Psoas muscle (tissue), 8 donors: Measurements from ENCODE around the gene CD63. TPM values are rescaled to one million over a fixed set of nuclear protein-coding genes. Genes with fewer than 3 reads are reported as not detected.
A peak's percentile ranks its signal among the peaks of the same experiment; 100 is the strongest.

Source experiments
- ATAC-seq, 4 donors: fragments of 200-7000 bp; cut with Tn5 transposase; one replicate each; pipeline ENCODE4 v1.9.1; 2020; ENCODE audit warnings: moderate library complexity in 3 of 4, mild to moderate bottlenecking in 2 of 4
- DNase-seq, 2 donors: peaks; one replicate each; pipeline ENCODE4 v3.0.0-alpha.2; 2020
- H3K27ac ChIP-seq: fragments of 200-600 bp; one replicate; pipeline ENCODE4 v1.8.0; 2022
- H3K27me3 ChIP-seq, 3 donors: fragments of 200-600 bp in 1 of 3; one replicate each; pipeline versions ENCODE4 v1.6.1 to v1.8.0; 2013 to 2022; ENCODE audit warnings: low read length in 2 of 3, mild to moderate bottlenecking in 2 of 3, moderate library complexity in 1 of 3; ENCODE audit not compliant: insufficient read depth in 3 of 3
- H3K36me3 ChIP-seq, 2 donors: fragments of 200-600 bp in 1 of 2; one replicate each; pipeline versions ENCODE4 v1.6.1 to v1.8.0; 2013 to 2022; ENCODE audit warnings: low read depth in 1 of 2, mild to moderate bottlenecking in 1 of 2, moderate library complexity in 1 of 2; ENCODE audit not compliant: insufficient read depth in 1 of 2
- H3K4me1 ChIP-seq: fragments of 200-600 bp; one replicate; pipeline ENCODE4 v1.8.0; 2022
- H3K4me3 ChIP-seq: fragments of 200-600 bp; one replicate; pipeline ENCODE4 v1.8.0; 2022; ENCODE audit warnings: mild to moderate bottlenecking
- H3K9me3 ChIP-seq: fragments of 200-600 bp; one replicate; pipeline ENCODE4 v1.8.0; 2022
- CTCF ChIP-seq: fragments of 200-600 bp; IDR thresholded peaks from one replicate; pipeline ENCODE4 v1.8.0; 2022; ENCODE audit warnings: antibody characterized with exemption
- WGBS, 3 donors: extraction: QIAGEN DNeasy Blood & Tissue Kit; methylation state at CpG; one replicate each; pipeline versions ENCODE4 v1.1.6 to v1.1.7; 2013; 5-methylcytosine and 5-hydroxymethylcytosine counted together
- intact Hi-C, 2 donors: fragments of 100-400 bp; cut with DNase I; formaldehyde crosslinking; loops; one replicate each; pipeline versions ENCODE4 v1.11.0 to v1.14.2; 2022
- polyA plus RNA-seq, 3 donors: library from polyadenylated mRNA; stranded (reverse); fragments of 200-250 nt; gene quantifications; one replicate each; pipeline ENCODE4 v1.2.3, GENCODE V29; 2013
- total RNA-seq, 4 donors: library from RNA; stranded (reverse); fragmentation: NEBNext Ultra II Directional in 2 of 4; extraction: Animal tissue kit (Norgen Biotek cat#: 25700) in 2 of 4; gene quantifications; one replicate each; pipeline versions ENCODE4 v1.2.1 to v1.2.4, GENCODE V29; 2021 to 2023
- donor health status: healthy with polysubstance abuse.
- donor health status: DM: no; HTN: no; CAD: no; lungs with moderate emphysema.
- donor health status: Bipolar disorder and iron deficiency.
- donor health status: healthy.
- donor health status: DM: yes; HTN: yes; CAD: no.
- donor health status: DM: no; HTN: no; CAD: no.
- donor health status: DM: no; HTN: no; CAD: no.
- donor health status: DM: yes; HTN: yes; CAD: no.

The CD63 gene
- total and polyA plus RNA-seq, 7 donors, result 592 to 2,407 (median 1,147) TPM

- Histone ChIP-seq H3K27me3 (peaks cover 0 to 8% (median 3%) of the 10 kb centered on the region in 3 donors), H3K36me3 (peaks cover 0 to 2% of the 10 kb centered on the region in 2 donors), H3K9me3 (no peaks in the 10 kb centered on the region), H3K27ac (peak overlapping the region; percentile 16), H3K4me3 (peak overlapping the region; percentile 28), H3K4me1 (peaks cover 19% of the 10 kb centered on the region)
- DNase-seq, result no peak
- no peak for TF ChIP-seq CTCF
- WGBS, 3 donors, result 18 to 26% (median 20%) methylated on average over 12 to 13 of the region's 13 CpGs
- intact Hi-C loops, result no loop called here
- ATAC-seq, result peak in 2 of 4 donors; percentile 17
Measured at GRCh38 chr12:55745361-55746173, 16.8 kb upstream of the CD63 start.

- Histone ChIP-seq H3K4me3 (peak overlapping the region; percentile 67), H3K9me3 (no peaks in the 10 kb centered on the region), H3K27me3 (peaks cover 0 to 8% (median 3%) of the 10 kb centered on the region in 3 donors), H3K4me1 (peaks cover 19% of the 10 kb centered on the region), H3K36me3 (no peaks in the 10 kb centered on the region), H3K27ac (no peak overlapping the region)
- DNase-seq (no peak), ATAC-seq (peak in 1 of 4 donors; percentile 4)
- TF ChIP-seq CTCF, result no peak
- intact Hi-C loops, result no loop called here
- 26 to 42% (median 31%) methylated on average over 11 of the region's 11 CpGs for WGBS, 3 donors
Measured at GRCh38 chr12:55744340-55745030, 15.7 kb upstream of the CD63 start.

- WGBS, 3 donors, result 1 to 2% (median 2%) methylated on average over 53 to 72 of the region's 73 CpGs
Measured at GRCh38 chr12:55743406-55744339, 14.9 kb upstream of the CD63 start.

More at GRCh38 chr12:55743406-55744339, 14.9 kb upstream of the CD63 start:
- intact Hi-C loops, result no loop called here
- Histone ChIP-seq H3K9me3 (no peaks in the 10 kb centered on the region), H3K4me1 (peaks cover 19% of the 10 kb centered on the region), H3K27me3 (peaks cover 0 to 8% (median 3%) of the 10 kb centered on the region in 3 donors), H3K4me3 (peak overlapping the region; percentile 67), H3K27ac (no peak overlapping the region), H3K36me3 (no peaks in the 10 kb centered on the region)
- no peak for TF ChIP-seq CTCF
- ATAC-seq, result peak; percentile 28 to 61 (median 48)
- peak; percentile 65 to 79 for DNase-seq
